Natural killer cell (primary cell): Measurements from ENCODE around the gene POMP. TPM values are rescaled to one million over a fixed set of nuclear protein-coding genes. Genes with fewer than 3 reads are reported as not detected.

Source experiments
- ATAC-seq, 3 donors: fragments of 150-1000 bp in 2 of 3; fragments of 200-7000 bp in 1 of 3; cut with Tn5 transposase; 1 replicate in 1 of 3; 2 replicates in 2 of 3; pipeline ENCODE4 v1.10.0; 2021; ENCODE audit warnings: mild to moderate bottlenecking in 2 of 3, moderate library complexity in 2 of 3
- DNase-seq, 2 donors: peaks; one replicate each; pipeline versions ENCODE4 v3.0.0 to v3.0.0-alpha.2; 2013 to 2021; ENCODE audit warnings: mixed read lengths in 1 of 2
- H3K27ac ChIP-seq: one replicate; pipeline ENCODE4 v1.5.1; 2013; ENCODE audit warnings: mild to moderate bottlenecking, low read length
- H3K27me3 ChIP-seq: one replicate; pipeline ENCODE4 v1.6.1; 2013; ENCODE audit warnings: low read length; ENCODE audit not compliant: control insufficient read depth, insufficient read depth
- H3K36me3 ChIP-seq: one replicate; pipeline ENCODE4 v1.6.1; 2013; ENCODE audit warnings: low read length; ENCODE audit not compliant: control insufficient read depth, insufficient read depth
- H3K4me1 ChIP-seq: one replicate; pipeline ENCODE4 v1.6.1; 2013; ENCODE audit warnings: low read length; ENCODE audit not compliant: control insufficient read depth, insufficient read depth
- H3K4me3 ChIP-seq: one replicate; pipeline ENCODE4 v1.5.1; 2013; ENCODE audit warnings: low read length
- H3K9me3 ChIP-seq: one replicate; pipeline ENCODE4 v1.6.1; 2013; ENCODE audit warnings: low read length; ENCODE audit not compliant: control insufficient read depth, insufficient read depth
- H3K27ac Mint-ChIP-seq, 2 donors: one replicate each; pipeline ENCODE4 v1.8.0; 2022; ENCODE audit warnings: mild to moderate bottlenecking in 2 of 2, mixed read lengths in 2 of 2, moderate library complexity in 1 of 2
- H3K27me3 Mint-ChIP-seq, 2 donors: one replicate each; pipeline ENCODE4 v1.8.0; 2022; ENCODE audit warnings: low read depth in 2 of 2, mixed read lengths in 2 of 2
- H3K36me3 Mint-ChIP-seq: one replicate; pipeline ENCODE4 v1.8.0; 2022; ENCODE audit warnings: mixed read lengths
- H3K4me1 Mint-ChIP-seq, 2 donors: one replicate each; pipeline ENCODE4 v1.8.0; 2022; ENCODE audit warnings: mixed read lengths in 2 of 2
- H3K4me3 Mint-ChIP-seq: one replicate; pipeline ENCODE4 v1.8.0; 2022; ENCODE audit warnings: mild to moderate bottlenecking, moderate library complexity, mixed read lengths
- H3K9me3 Mint-ChIP-seq, 2 donors: one replicate each; pipeline ENCODE4 v1.8.0; 2022; ENCODE audit warnings: mixed read lengths in 2 of 2
- WGBS: methylation state at CpG from one replicate; pipeline ENCODE4 v1.1.7; 2013; ENCODE audit warnings: missing lambda C conversion rate; ENCODE audit not compliant: insufficient coverage; 5-methylcytosine and 5-hydroxymethylcytosine counted together
- intact Hi-C: fragments of 100-400 bp; cut with micrococcal nuclease; formaldehyde crosslinking; loops from one replicate; pipeline ENCODE4 v1.14.2; 2022
- total RNA-seq, 4 donors: library from RNA; stranded (reverse); fragments of 120-200 nt in 1 of 4; gene quantifications; one replicate each; pipeline versions ENCODE4 v1.2.3 to v1.2.4, GENCODE V29; 2013 to 2022
- TF ChIP-seq, protein P1 (sequence below): fragments of 200-600 bp; IDR thresholded peaks from one replicate; pipeline ENCODE4 v1.8.0; 2022; ENCODE audit warnings: antibody characterized with exemption

POMP gene
- total RNA-seq, 3 donors from 2014 or later (not counting 1 experiment from before 2014, with no cell fraction given) = 33.0 to 42.2 (median 36.0) TPM

DNA sequence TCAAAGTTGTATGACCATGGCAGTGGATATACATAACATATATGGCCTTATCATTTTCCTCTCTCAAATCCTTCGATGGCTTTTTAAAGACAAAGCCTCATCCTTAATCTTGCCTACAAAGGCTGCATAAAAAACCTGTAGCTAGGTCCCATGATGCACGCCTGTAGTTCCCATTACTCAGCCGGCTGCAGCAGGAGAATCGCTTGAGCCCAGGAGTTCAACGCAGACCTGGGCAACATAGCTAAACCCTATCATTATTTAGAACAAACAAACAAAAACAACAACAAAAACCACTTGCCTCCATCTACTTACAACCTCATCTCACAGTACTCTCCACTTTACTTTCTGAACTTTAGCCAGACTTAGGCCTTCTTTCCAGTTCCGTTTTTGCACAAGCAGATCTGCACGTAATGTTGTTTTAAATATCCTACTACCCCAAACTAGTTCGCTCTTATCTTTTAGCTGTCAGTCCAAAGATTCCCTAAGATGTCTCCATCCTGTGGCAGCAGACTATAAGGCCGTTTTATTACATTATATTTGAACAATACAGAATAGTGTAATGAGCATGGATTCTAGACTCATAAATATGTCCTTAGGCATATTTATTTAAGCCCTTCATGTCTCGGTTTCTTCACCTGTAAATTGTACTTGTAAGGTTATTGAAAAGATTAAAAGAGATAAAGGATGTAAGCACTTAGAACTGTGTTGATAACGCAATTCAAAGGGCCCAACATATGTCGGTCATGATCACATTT is 969 bp upstream of the POMP start:
- H3K4me1 ChIP-seq = peaks cover 17% of the 10 kb centered on the region
- TF ChIP-seq, protein P1, sequence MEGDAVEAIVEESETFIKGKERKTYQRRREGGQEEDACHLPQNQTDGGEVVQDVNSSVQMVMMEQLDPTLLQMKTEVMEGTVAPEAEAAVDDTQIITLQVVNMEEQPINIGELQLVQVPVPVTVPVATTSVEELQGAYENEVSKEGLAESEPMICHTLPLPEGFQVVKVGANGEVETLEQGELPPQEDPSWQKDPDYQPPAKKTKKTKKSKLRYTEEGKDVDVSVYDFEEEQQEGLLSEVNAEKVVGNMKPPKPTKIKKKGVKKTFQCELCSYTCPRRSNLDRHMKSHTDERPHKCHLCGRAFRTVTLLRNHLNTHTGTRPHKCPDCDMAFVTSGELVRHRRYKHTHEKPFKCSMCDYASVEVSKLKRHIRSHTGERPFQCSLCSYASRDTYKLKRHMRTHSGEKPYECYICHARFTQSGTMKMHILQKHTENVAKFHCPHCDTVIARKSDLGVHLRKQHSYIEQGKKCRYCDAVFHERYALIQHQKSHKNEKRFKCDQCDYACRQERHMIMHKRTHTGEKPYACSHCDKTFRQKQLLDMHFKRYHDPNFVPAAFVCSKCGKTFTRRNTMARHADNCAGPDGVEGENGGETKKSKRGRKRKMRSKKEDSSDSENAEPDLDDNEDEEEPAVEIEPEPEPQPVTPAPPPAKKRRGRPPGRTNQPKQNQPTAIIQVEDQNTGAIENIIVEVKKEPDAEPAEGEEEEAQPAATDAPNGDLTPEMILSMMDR = no peak
- Mint-ChIP-seq H3K9me3 (no peaks in the 10 kb centered on the region), H3K27ac (peak overlapping the region; percentile 93 to 96), H3K4me1 (peaks cover 46 to 70% of the 10 kb centered on the region in 2 donors), H3K36me3 (no peaks in the 10 kb centered on the region), H3K4me3 (peak overlapping the region; percentile 94), H3K27me3 (no peaks in the 10 kb centered on the region)
- peak in 1 of 2 donors; percentile 32 for DNase-seq
- H3K9me3 ChIP-seq = no peaks in the 10 kb centered on the region
- intact Hi-C loops = loop anchor here (5.0 kb wide), 1 partner anchor 391 kb away; no protein-coding TSS in a partner anchor
- 52% methylated on average over 10 of the region's 12 CpGs for WGBS
- no peaks in the 10 kb centered on the region for H3K27me3 ChIP-seq
- peaks cover 12% of the 10 kb centered on the region for H3K36me3 ChIP-seq
- ATAC-seq = no peak
- H3K4me3 ChIP-seq = peak overlapping the region; percentile 82
- peak overlapping the region; percentile 89 for H3K27ac ChIP-seq

DNA sequence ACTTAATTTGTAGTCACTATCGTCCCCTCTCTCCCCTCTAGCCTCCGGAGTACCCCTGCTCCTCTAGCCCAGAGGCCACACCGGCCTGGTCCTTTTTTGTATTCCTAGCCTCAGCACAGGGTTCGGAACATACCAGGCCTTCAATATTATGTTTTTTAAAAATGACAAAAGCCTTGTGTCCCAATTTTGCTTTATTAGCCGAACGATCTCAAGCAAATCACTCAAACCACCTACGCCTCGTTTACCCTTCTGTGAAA is 463 bp upstream of the POMP start:
- Histone ChIP-seq H3K9me3 (no peaks in the 10 kb centered on the region), H3K27me3 (no peaks in the 10 kb centered on the region), H3K27ac (peak overlapping the region; percentile 89), H3K4me3 (peak overlapping the region; percentile 82), H3K4me1 (peaks cover 17% of the 10 kb centered on the region), H3K36me3 (peaks cover 12% of the 10 kb centered on the region)
- H3K4me3 Mint-ChIP-seq = peak overlapping the region; percentile 94
- peak overlapping the region; percentile 93 to 96 for H3K27ac Mint-ChIP-seq
- DNase-seq (peak in 1 of 2 donors; percentile 38), ATAC-seq (peak in 1 of 3 donors; percentile 1)
- TF ChIP-seq, protein P1 = no peak
- H3K9me3 Mint-ChIP-seq = no peaks in the 10 kb centered on the region
- WGBS = 1% methylated on average over 8 of the region's 8 CpGs
- intact Hi-C loops = loop anchor here (5.0 kb wide), 1 partner anchor 391 kb away; no protein-coding TSS in a partner anchor
- H3K4me1 Mint-ChIP-seq = peaks cover 46 to 70% of the 10 kb centered on the region in 2 donors
- no peaks in the 10 kb centered on the region for H3K27me3 Mint-ChIP-seq
- no peaks in the 10 kb centered on the region for H3K36me3 Mint-ChIP-seq

DNA sequence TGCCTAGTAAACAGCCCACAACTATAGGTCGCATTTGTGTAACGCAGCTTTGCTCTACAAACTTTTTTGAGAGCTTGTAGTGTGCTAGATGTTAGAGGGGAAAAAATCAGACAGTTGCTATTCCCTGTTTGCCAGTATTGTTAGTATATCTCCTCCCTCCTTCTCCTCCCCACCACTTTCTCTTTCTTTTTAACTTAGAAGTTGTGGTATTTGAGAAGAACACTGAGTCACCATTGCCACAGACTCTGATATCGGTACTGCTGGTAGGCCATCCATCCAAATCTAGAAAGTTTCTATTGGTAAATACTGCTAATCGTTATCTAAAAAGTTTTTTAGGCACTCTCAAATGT is 666 bp downstream of the POMP start:
- TF ChIP-seq, protein P1 = no peak
- H3K36me3 ChIP-seq = peaks cover 23% of the 10 kb centered on the region
- Mint-ChIP-seq H3K4me3 (peak overlapping the region; percentile 94), H3K27ac (peak overlapping the region; percentile 93 to 96), H3K4me1 (peaks cover 46 to 72% of the 10 kb centered on the region in 2 donors), H3K9me3 (no peaks in the 10 kb centered on the region), H3K27me3 (no peaks in the 10 kb centered on the region), H3K36me3 (peaks cover 3% of the 10 kb centered on the region)
- H3K27me3 ChIP-seq = no peaks in the 10 kb centered on the region
- H3K4me1 ChIP-seq = peaks cover 17% of the 10 kb centered on the region
- DNase-seq = peak in 1 of 2 donors; percentile 72
- intact Hi-C loops = loop anchor here (1.0 to 5.0 kb wide), 4 partner anchors 59 to 521 kb away; partner anchors contain the start of genes PAN3 and SLC46A3
- peak overlapping the region; percentile 89 for H3K27ac ChIP-seq
- no CpG with 5 or more reads among the region's 4 CpGs for WGBS
- ATAC-seq = peak; percentile 52 to 77 (median 65)
- H3K9me3 ChIP-seq = no peaks in the 10 kb centered on the region
- H3K4me3 ChIP-seq = peak overlapping the region; percentile 82
